MG63 (cell line): ENCODE results near the gene FZD8. TPM values are rescaled to one million over a fixed set of nuclear protein-coding genes. Genes with fewer than 3 reads are reported as not detected.

Source experiments
- DNase-seq: peaks from one replicate; pipeline ENCODE4 v3.0.0-alpha.2; 2020
- H3K27me3 ChIP-seq: fragments of 250-450 bp; sonication (Bioruptor Pico); 2 replicates; pipeline ENCODE4 v1.5.1; 2020; ENCODE audit warnings: mild to moderate bottlenecking, moderate library complexity
- H3K36me3 ChIP-seq: fragments of 250-450 bp; sonication (Bioruptor Pico); 2 replicates; pipeline ENCODE4 v1.5.1; 2020; ENCODE audit warnings: mild to moderate bottlenecking, moderate library complexity
- H3K4me3 ChIP-seq: fragments of 250-450 bp; sonication (Bioruptor Pico); 2 replicates; pipeline ENCODE4 v1.5.1; 2020; ENCODE audit warnings: mild to moderate bottlenecking, moderate library complexity
- H3K9me3 ChIP-seq: fragments of 250-450 bp; sonication (Bioruptor Pico); 2 replicates; pipeline ENCODE4 v1.5.1; 2020; ENCODE audit warnings: mild to moderate bottlenecking, moderate library complexity
- total RNA-seq: library from RNA; depleted of rRNA; stranded (reverse); fragments of >200 nt; shearing (Covaris generic); gene quantifications from 2 replicates; pipeline ENCODE4 v1.2.3, GENCODE V29; 2014; ENCODE audit warnings: low replicate concordance

Gene FZD8
- total RNA-seq, 1 experiment from 2014 or later, result 3.0 TPM

- DNase-seq, result no peak
Measured at GRCh38 chr10:35626971-35627507, 15.1 kb downstream of the FZD8 start.

GRCh38 chr10:35614312-35614711, 27.8 kb downstream of the FZD8 start:
- DNase-seq, result no peak
- H3K36me3 ChIP-seq, result no peaks in the 10 kb centered on the region
- no peak overlapping the region for H3K4me3 ChIP-seq
- H3K9me3 ChIP-seq, result no peaks in the 10 kb centered on the region
- peaks cover 7% of the 10 kb centered on the region; the same call in 1 of the 2 replicates for H3K27me3 ChIP-seq

More at GRCh38 chr10:35626971-35627507, 15.1 kb downstream of the FZD8 start:
- Histone ChIP-seq H3K27me3 (no peaks in the 10 kb centered on the region), H3K4me3 (no peak overlapping the region), H3K9me3 (no peaks in the 10 kb centered on the region), H3K36me3 (no peaks in the 10 kb centered on the region)

GRCh38 chr10:35613597-35614226, 28.4 kb downstream of the FZD8 start:
- no peaks in the 10 kb centered on the region for H3K9me3 ChIP-seq
- no peak for DNase-seq
- H3K4me3 ChIP-seq, result no peak overlapping the region
- H3K36me3 ChIP-seq, result no peaks in the 10 kb centered on the region
- peaks cover 7% of the 10 kb centered on the region; the same call in 1 of the 2 replicates for H3K27me3 ChIP-seq

GRCh38 chr10:35613107-35613440, 29.0 kb downstream of the FZD8 start:
- H3K9me3 ChIP-seq, result no peaks in the 10 kb centered on the region
- no peak for DNase-seq
- no peak overlapping the region for H3K4me3 ChIP-seq
- no peaks in the 10 kb centered on the region for H3K36me3 ChIP-seq
- H3K27me3 ChIP-seq, result peaks cover 7% of the 10 kb centered on the region; the same call in 1 of the 2 replicates

- peaks cover 7% of the 10 kb centered on the region; the same call in 1 of the 2 replicates for H3K27me3 ChIP-seq
- no peak overlapping the region for H3K4me3 ChIP-seq
- H3K9me3 ChIP-seq, result no peaks in the 10 kb centered on the region
- DNase-seq, result no peak
- H3K36me3 ChIP-seq, result no peaks in the 10 kb centered on the region
Measured at GRCh38 chr10:35612385-35613106, 29.6 kb downstream of the FZD8 start.

- no peaks in the 10 kb centered on the region for H3K36me3 ChIP-seq
- H3K27me3 ChIP-seq, result peaks cover 7% of the 10 kb centered on the region; the same call in 1 of the 2 replicates
- H3K9me3 ChIP-seq, result no peaks in the 10 kb centered on the region
- no peak overlapping the region for H3K4me3 ChIP-seq
- DNase-seq, result no peak
Measured at GRCh38 chr10:35611750-35612149, 30.3 kb downstream of the FZD8 start.

GRCh38 chr10:35608328-35608672, 33.8 kb downstream of the FZD8 start:
- no peaks in the 10 kb centered on the region for H3K9me3 ChIP-seq
- peaks cover 2% of the 10 kb centered on the region; the same call in 1 of the 2 replicates for H3K27me3 ChIP-seq
- no peak for DNase-seq
- no peak overlapping the region for H3K4me3 ChIP-seq
- no peaks in the 10 kb centered on the region for H3K36me3 ChIP-seq

- DNase-seq, result no peak
- H3K9me3 ChIP-seq, result no peaks in the 10 kb centered on the region
Measured at GRCh38 chr10:35607475-35608327, 34.4 kb downstream of the FZD8 start.

GRCh38 chr10:35606430-35606829, 35.7 kb downstream of the FZD8 start:
- peak; percentile 37 for DNase-seq
- Histone ChIP-seq H3K4me3 (no peak overlapping the region), H3K36me3 (no peaks in the 10 kb centered on the region), H3K27me3 (no peaks in the 10 kb centered on the region), H3K9me3 (no peaks in the 10 kb centered on the region)

More at GRCh38 chr10:35607475-35608327, 34.4 kb downstream of the FZD8 start:
- Histone ChIP-seq H3K36me3 (no peaks in the 10 kb centered on the region), H3K27me3 (peaks cover 2% of the 10 kb centered on the region; the same call in 1 of the 2 replicates), H3K4me3 (no peak overlapping the region)

- no peaks in the 10 kb centered on the region for H3K27me3 ChIP-seq
Measured at GRCh38 chr10:35605191-35605590, 36.9 kb downstream of the FZD8 start, which contains the start of gene GJD4. Gene GJD4 (plus strand): TSS chr10:35605341. CDS start chr10:35605568, 227 bp downstream.

GRCh38 chr10:35600193-35600592, 41.9 kb downstream of the FZD8 start:
- Histone ChIP-seq H3K36me3 (no peaks in the 10 kb centered on the region), H3K4me3 (no peak overlapping the region), H3K9me3 (no peaks in the 10 kb centered on the region), H3K27me3 (no peaks in the 10 kb centered on the region)
- no peak for DNase-seq

More at GRCh38 chr10:35605191-35605590, 36.9 kb downstream of the FZD8 start, which contains the start of gene GJD4:
- no peaks in the 10 kb centered on the region for H3K9me3 ChIP-seq
- no peak within 1 kb of the TSS for H3K4me3 ChIP-seq
- DNase-seq, result no peak
- no peaks in the 10 kb centered on the region for H3K36me3 ChIP-seq

- no peak overlapping the region for H3K4me3 ChIP-seq
- no peaks in the 10 kb centered on the region for H3K36me3 ChIP-seq
- DNase-seq, result no peak
- H3K9me3 ChIP-seq, result no peaks in the 10 kb centered on the region
- no peaks in the 10 kb centered on the region for H3K27me3 ChIP-seq
Measured at GRCh38 chr10:35598379-35598778, 43.7 kb downstream of the FZD8 start.

GRCh38 chr10:35595106-35595505, 47.0 kb downstream of the FZD8 start:
- Histone ChIP-seq H3K9me3 (0 out of 2 replicates have a peak, but pooled peaks cover 1% of the 10 kb centered on the region), H3K36me3 (no peaks in the 10 kb centered on the region), H3K27me3 (no peaks in the 10 kb centered on the region), H3K4me3 (no peak overlapping the region)
- no peak for DNase-seq

- Histone ChIP-seq H3K27me3 (no peaks in the 10 kb centered on the region), H3K4me3 (no peak overlapping the region), H3K36me3 (no peaks in the 10 kb centered on the region), H3K9me3 (0 out of 2 replicates have a peak, but pooled peaks cover 1% of the 10 kb centered on the region)
- no peak for DNase-seq
Measured at GRCh38 chr10:35594115-35595079, 47.7 kb downstream of the FZD8 start.

- H3K36me3 ChIP-seq, result no peaks in the 10 kb centered on the region
- no peak overlapping the region for H3K4me3 ChIP-seq
- no peaks in the 10 kb centered on the region for H3K27me3 ChIP-seq
- 0 out of 2 replicates have a peak, but pooled peaks cover 1% of the 10 kb centered on the region for H3K9me3 ChIP-seq
- no peak for DNase-seq
Measured at GRCh38 chr10:35592441-35592840, 49.7 kb downstream of the FZD8 start.

- H3K27me3 ChIP-seq, result no peaks in the 10 kb centered on the region
- 0 out of 2 replicates have a peak, but pooled peaks cover 1% of the 10 kb centered on the region for H3K9me3 ChIP-seq
- H3K36me3 ChIP-seq, result no peaks in the 10 kb centered on the region
- H3K4me3 ChIP-seq, result no peak overlapping the region
- no peak for DNase-seq
Measured at GRCh38 chr10:35588836-35589235, 53.3 kb downstream of the FZD8 start.
